Esophagus muscularis mucosa (tissue), 4 donors: ENCODE results near the gene ZIC4. TPM values are rescaled to one million over a fixed set of nuclear protein-coding genes. Genes with fewer than 3 reads are reported as not detected.

Source experiments
- DNase-seq: peaks from one replicate; pipeline ENCODE4 v3.0.0-alpha.2; 2017; ENCODE audit errors: extremely low spot score
- H3K27ac ChIP-seq, 4 donors: fragments of 200-600 bp; sonication (generic); replicated peaks in 1 of 4; 1 replicate in 3 of 4; 2 replicates in 1 of 4; pipeline ENCODE4 v1.5.1; 2016 to 2019; ENCODE audit warnings: mild to moderate bottlenecking in 1 of 4
- H3K27me3 ChIP-seq, 4 donors: fragments of 200-600 bp; sonication (generic); one replicate each; pipeline versions ENCODE4 v1.5.1 to v1.6.0; 2016 to 2019
- H3K36me3 ChIP-seq, 4 donors: fragments of 200-600 bp; sonication (generic); one replicate each; pipeline ENCODE4 v1.5.1; 2016 to 2019
- H3K4me1 ChIP-seq, 4 donors: fragments of 200-600 bp; sonication (generic); one replicate each; pipeline ENCODE4 v1.5.1; 2016 to 2019
- H3K4me3 ChIP-seq, 4 donors: fragments of 200-600 bp; sonication (generic); 1 replicate in 2 of 4; 2 replicates in 2 of 4; pipeline ENCODE4 v1.5.1; 2016 to 2019; ENCODE audit warnings: mild to moderate bottlenecking in 4 of 4, moderate library complexity in 1 of 4
- H3K9me3 ChIP-seq, 4 donors: fragments of 200-600 bp; sonication (generic); 1 replicate in 3 of 4; 2 replicates in 1 of 4; pipeline ENCODE4 v1.5.1; 2016 to 2019
- CTCF ChIP-seq, 3 experiments: fragments of 200-600 bp in 2 of 3; fragments of 450-650 bp in 1 of 3; sonication (generic) in 2 of 3; IDR thresholded peaks; one replicate each; pipeline ENCODE4 v1.5.1; 2017 to 2019; ENCODE audit warnings: antibody characterized with exemption in 3 of 3, mild to moderate bottlenecking in 2 of 3, moderate library complexity in 1 of 3
- EP300 ChIP-seq: sonication (generic); formaldehyde crosslinking; IDR thresholded peaks from one replicate; pipeline ENCODE4 v1.6.1; 2017; ENCODE audit warnings: antibody characterized with exemption
- POLR2A ChIP-seq: fragments of 450-650 bp; IDR thresholded peaks from one replicate; pipeline ENCODE4 v1.6.1; 2017; ENCODE audit warnings: antibody characterized with exemption, moderate library complexity, mild to moderate bottlenecking, low read depth
- POLR2AphosphoS5 ChIP-seq, 2 donors: sonication (generic); formaldehyde crosslinking; IDR thresholded peaks; one replicate each; pipeline ENCODE4 v1.6.1; 2017; ENCODE audit warnings: antibody characterized with exemption in 2 of 2
- WGBS: methylation state at CpG from one replicate; pipeline ENCODE4 v1.1.5; 2018; 5-methylcytosine and 5-hydroxymethylcytosine counted together
- intact Hi-C: fragments of 100-400 bp; cut with DNase I; formaldehyde crosslinking; loops from one replicate; pipeline ENCODE4 v1.15.1; 2023
- total RNA-seq, 4 donors: library from RNA; depleted of rRNA; stranded (reverse); fragments of >200 nt; gene quantifications; one replicate each; pipeline versions ENCODE4 v1.1.0 to v1.2.1, GENCODE V29; 2016

Gene ZIC4
- total RNA-seq, 4 donors from 2014 or later, result not detected

- 12% methylated on average over 24 of the region's 27 CpGs for WGBS
- intact Hi-C loops, result no loop called here
- Histone ChIP-seq H3K27me3 (peaks cover 0 to 100% (median 76%) of the 10 kb centered on the region in 4 donors), H3K4me3 (no peak overlapping the region), H3K9me3 (no peaks in the 10 kb centered on the region), H3K27ac (no peak overlapping the region), H3K36me3 (no peaks in the 10 kb centered on the region), H3K4me1 (peaks cover 0 to 12% (median 0%) of the 10 kb centered on the region in 4 donors)
- DNase-seq, result no peak
- TF ChIP-seq POLR2AphosphoS5 (IDR thresholded peaks at IDR 0.05) (no peak), CTCF (IDR thresholded peaks at IDR 0.05) (no peak), POLR2A (no peak), EP300 (no peak)
These were observed 21.9 kb downstream of the ZIC4 start for GRCh38 chr3:147384210-147385058.

GRCh38 chr3:147383617-147384016, 22.7 kb downstream of the ZIC4 start:
- peaks cover 0 to 100% (median 73%) of the 10 kb centered on the region in 4 donors for H3K27me3 ChIP-seq
- intact Hi-C loops, result no loop called here
- TF ChIP-seq EP300 (no peak), POLR2A (no peak), POLR2AphosphoS5 (IDR thresholded peaks at IDR 0.05) (no peak), CTCF (IDR thresholded peaks at IDR 0.05) (no peak)
- WGBS, result 11% methylated on average over 6 of the region's 6 CpGs
- H3K4me3 ChIP-seq, result no peak overlapping the region
- H3K27ac ChIP-seq, result no peak overlapping the region
- H3K9me3 ChIP-seq, result no peaks in the 10 kb centered on the region
- no peaks in the 10 kb centered on the region for H3K36me3 ChIP-seq
- DNase-seq, result no peak
- H3K4me1 ChIP-seq, result peaks cover 0 to 8% (median 0%) of the 10 kb centered on the region in 4 donors

GRCh38 chr3:147381596-147381995, 24.7 kb downstream of the ZIC4 start:
- no peaks in the 10 kb centered on the region for H3K9me3 ChIP-seq
- H3K36me3 ChIP-seq, result no peaks in the 10 kb centered on the region
- DNase-seq, result no peak
- 27% methylated on average over 6 of the region's 6 CpGs for WGBS
- H3K27ac ChIP-seq, result no peak overlapping the region
- H3K4me1 ChIP-seq, result peaks cover 0 to 6% (median 0%) of the 10 kb centered on the region in 4 donors
- H3K27me3 ChIP-seq, result peaks cover 0 to 100% (median 67%) of the 10 kb centered on the region in 4 donors
- H3K4me3 ChIP-seq, result no peak overlapping the region
- intact Hi-C loops, result no loop called here
- TF ChIP-seq POLR2AphosphoS5 (IDR thresholded peaks at IDR 0.05) (no peak), POLR2A (no peak)

GRCh38 chr3:147380977-147381376, 25.4 kb downstream of the ZIC4 start:
- intact Hi-C loops, result no loop called here
- DNase-seq, result no peak
- Histone ChIP-seq H3K4me3 (no peak overlapping the region), H3K27me3 (peaks cover 0 to 100% (median 65%) of the 10 kb centered on the region in 4 donors), H3K36me3 (no peaks in the 10 kb centered on the region), H3K9me3 (no peaks in the 10 kb centered on the region), H3K4me1 (peaks cover 0 to 6% (median 0%) of the 10 kb centered on the region in 4 donors), H3K27ac (no peak overlapping the region)
- no peak for TF ChIP-seq EP300
- WGBS, result 14% methylated on average over 3 of the region's 3 CpGs

GRCh38 chr3:147380387-147380951, 25.9 kb downstream of the ZIC4 start:
- Histone ChIP-seq H3K9me3 (no peaks in the 10 kb centered on the region), H3K36me3 (no peaks in the 10 kb centered on the region), H3K4me3 (no peak overlapping the region), H3K4me1 (peaks cover 0 to 6% (median 0%) of the 10 kb centered on the region in 4 donors), H3K27ac (no peak overlapping the region), H3K27me3 (peaks cover 0 to 99% (median 67%) of the 10 kb centered on the region in 4 donors)
- 28% methylated on average over 26 of the region's 26 CpGs for whole genome bisulfite sequencing
- no peak for DNase-seq
- TF ChIP-seq POLR2A (no peak), EP300 (no peak), POLR2AphosphoS5 (IDR thresholded peaks at IDR 0.05) (no peak), CTCF (IDR thresholded peaks at IDR 0.05) (no peak)
- intact Hi-C loops, result no loop called here
